Esophagus muscularis mucosa (tissue), 4 donors: ENCODE results near the gene KHNYN. TPM values are rescaled to one million over a fixed set of nuclear protein-coding genes. Genes with fewer than 3 reads are reported as not detected.

ENCODE experiments used
- DNase-seq: peaks from one replicate; pipeline ENCODE4 v3.0.0-alpha.2; 2017; ENCODE audit errors: extremely low spot score
- H3K27ac ChIP-seq, 4 donors: fragments of 200-600 bp; sonication (generic); replicated peaks in 1 of 4; 1 replicate in 3 of 4; 2 replicates in 1 of 4; pipeline ENCODE4 v1.5.1; 2016 to 2019; ENCODE audit warnings: mild to moderate bottlenecking in 1 of 4
- H3K27me3 ChIP-seq, 4 donors: fragments of 200-600 bp; sonication (generic); one replicate each; pipeline versions ENCODE4 v1.5.1 to v1.6.0; 2016 to 2019
- H3K36me3 ChIP-seq, 4 donors: fragments of 200-600 bp; sonication (generic); one replicate each; pipeline ENCODE4 v1.5.1; 2016 to 2019
- H3K4me1 ChIP-seq, 4 donors: fragments of 200-600 bp; sonication (generic); one replicate each; pipeline ENCODE4 v1.5.1; 2016 to 2019
- H3K4me3 ChIP-seq, 4 donors: fragments of 200-600 bp; sonication (generic); 1 replicate in 2 of 4; 2 replicates in 2 of 4; pipeline ENCODE4 v1.5.1; 2016 to 2019; ENCODE audit warnings: mild to moderate bottlenecking in 4 of 4, moderate library complexity in 1 of 4
- H3K9me3 ChIP-seq, 4 donors: fragments of 200-600 bp; sonication (generic); 1 replicate in 3 of 4; 2 replicates in 1 of 4; pipeline ENCODE4 v1.5.1; 2016 to 2019
- CTCF ChIP-seq, 3 experiments: fragments of 200-600 bp in 2 of 3; fragments of 450-650 bp in 1 of 3; sonication (generic) in 2 of 3; IDR thresholded peaks; one replicate each; pipeline ENCODE4 v1.5.1; 2017 to 2019; ENCODE audit warnings: antibody characterized with exemption in 3 of 3, mild to moderate bottlenecking in 2 of 3, moderate library complexity in 1 of 3
- EP300 ChIP-seq: sonication (generic); formaldehyde crosslinking; IDR thresholded peaks from one replicate; pipeline ENCODE4 v1.6.1; 2017; ENCODE audit warnings: antibody characterized with exemption
- POLR2A ChIP-seq: fragments of 450-650 bp; IDR thresholded peaks from one replicate; pipeline ENCODE4 v1.6.1; 2017; ENCODE audit warnings: antibody characterized with exemption, moderate library complexity, mild to moderate bottlenecking, low read depth
- POLR2AphosphoS5 ChIP-seq, 2 donors: sonication (generic); formaldehyde crosslinking; IDR thresholded peaks; one replicate each; pipeline ENCODE4 v1.6.1; 2017; ENCODE audit warnings: antibody characterized with exemption in 2 of 2
- WGBS: methylation state at CpG from one replicate; pipeline ENCODE4 v1.1.5; 2018; 5-methylcytosine and 5-hydroxymethylcytosine counted together
- intact Hi-C: fragments of 100-400 bp; cut with DNase I; formaldehyde crosslinking; loops from one replicate; pipeline ENCODE4 v1.15.1; 2023
- total RNA-seq, 4 donors: library from RNA; depleted of rRNA; stranded (reverse); fragments of >200 nt; gene quantifications; one replicate each; pipeline versions ENCODE4 v1.1.0 to v1.2.1, GENCODE V29; 2016

Gene KHNYN
- total RNA-seq, 4 donors from 2014 or later = 46.5 to 75.8 (median 58.4) TPM

- peak overlapping the region; percentile 90 to 100 (median 98) for H3K27ac ChIP-seq
- H3K36me3 ChIP-seq = peaks cover 26 to 53% (median 48%) of the 10 kb centered on the region in 4 donors
- no peaks in the 10 kb centered on the region for H3K27me3 ChIP-seq
- TF ChIP-seq POLR2AphosphoS5 (IDR thresholded peaks at IDR 0.05) (no peak), POLR2A (no peak), CTCF (IDR thresholded peaks at IDR 0.05) (no peak)
- peaks cover 56 to 63% (median 57%) of the 10 kb centered on the region in 4 donors for H3K4me1 ChIP-seq
- intact Hi-C loops = loop anchor here (5.0 to 10.0 kb wide), 2 partner anchors 199 to 1136 kb away; partner anchors contain the start of genes BCL2L2, PPP1R3E and TINF2
- no peaks in the 10 kb centered on the region for H3K9me3 ChIP-seq
- DNase-seq = peak; percentile 87
- no peak overlapping the region for H3K4me3 ChIP-seq
- 81% methylated on average over 8 of the region's 8 CpGs for WGBS
These were observed 11.0 kb downstream of the KHNYN start for GRCh38 chr14:24440606-24441399.

GRCh38 chr14:24441485-24441884, 11.7 kb downstream of the KHNYN start:
- no peaks in the 10 kb centered on the region for H3K9me3 ChIP-seq
- peaks cover 26 to 46% (median 41%) of the 10 kb centered on the region in 4 donors for H3K36me3 ChIP-seq
- H3K4me3 ChIP-seq = peak overlapping the region; percentile 64 to 83 (median 70)
- 39% methylated on average over 5 of the region's 5 CpGs for WGBS
- peak overlapping the region; percentile 90 to 100 (median 98) for H3K27ac ChIP-seq
- TF ChIP-seq EP300 (no peak), POLR2A (no peak), POLR2AphosphoS5 (IDR thresholded peaks at IDR 0.05) (no peak), CTCF (IDR thresholded peaks at IDR 0.05) (no peak)
- peak; percentile 72 for DNase-seq
- no peaks in the 10 kb centered on the region for H3K27me3 ChIP-seq
- intact Hi-C loops = loop anchor here (5.0 to 10.0 kb wide), 2 partner anchors 199 to 1137 kb away; partner anchors contain the start of genes BCL2L2, PPP1R3E and TINF2
- peaks cover 49 to 56% (median 50%) of the 10 kb centered on the region in 4 donors for H3K4me1 ChIP-seq

GRCh38 chr14:24441904-24442239, 12.1 kb downstream of the KHNYN start:
- DNase-seq = no peak
- Histone ChIP-seq H3K27me3 (no peaks in the 10 kb centered on the region), H3K27ac (peak overlapping the region; percentile 90 to 100 (median 98)), H3K9me3 (no peaks in the 10 kb centered on the region), H3K4me3 (peak overlapping the region; percentile 64 to 83 (median 70)), H3K36me3 (peaks cover 26 to 45% (median 39%) of the 10 kb centered on the region in 4 donors), H3K4me1 (peaks cover 45 to 52% (median 46%) of the 10 kb centered on the region in 4 donors)
- WGBS = 2% methylated on average over 4 of the region's 12 CpGs
- intact Hi-C loops = loop anchor here (5.0 to 10.0 kb wide), 2 partner anchors 200 to 1137 kb away; partner anchors contain the start of genes BCL2L2, PPP1R3E and TINF2
- TF ChIP-seq POLR2A (no peak), POLR2AphosphoS5 (IDR thresholded peaks at IDR 0.05) (no peak), EP300 (no peak), CTCF (IDR thresholded peaks at IDR 0.05) (no peak)

- Histone ChIP-seq H3K4me3 (peak within 1 kb of the TSS; percentile 64 to 83 (median 70)), H3K27ac (peak within 1 kb of the TSS; percentile 90 to 100 (median 98)), H3K36me3 (peaks cover 23 to 39% (median 33%) of the 10 kb centered on the region in 4 donors), H3K9me3 (no peaks in the 10 kb centered on the region), H3K27me3 (no peaks in the 10 kb centered on the region), H3K4me1 (peaks cover 40 to 47% (median 41%) of the 10 kb centered on the region in 4 donors)
- TF ChIP-seq CTCF (IDR thresholded peaks at IDR 0.05) (peak in 2 of 3 experiments; percentile 3 to 23), POLR2A (peak; percentile 20), POLR2AphosphoS5 (IDR thresholded peaks at IDR 0.05) (peak; percentile 99), EP300 (no peak)
- DNase-seq = peak; percentile 99
- under 1% methylated on average over 41 of the region's 52 CpGs for WGBS
- intact Hi-C loops = loop anchor here (5.0 to 10.0 kb wide), 2 partner anchors 200 to 1138 kb away; partner anchors contain the start of genes BCL2L2, PPP1R3E and TINF2
These were observed 12.7 kb downstream of the KHNYN start, which contains the start of gene SDR39U1 for GRCh38 chr14:24442240-24443052. TSS of gene SDR39U1 (minus strand) at chr14:24442776. CDS start at chr14:24442769, 7 bp downstream.
